Mesendoderm (in vitro differentiated cells): ENCODE results near the gene LUZP1.

Experiments
- DNase-seq: peaks from one replicate; pipeline ENCODE4 v3.0.0; 2013
- H2AK5ac ChIP-seq: 2 replicates; pipeline ENCODE4 v1.6.1; 2013; ENCODE audit warnings: low read length, inconsistent platforms
- H2BK120ac ChIP-seq: 2 replicates; pipeline ENCODE4 v1.6.1; 2013; ENCODE audit warnings: low read depth, mild to moderate bottlenecking, low read length, moderate library complexity, mixed read lengths
- H2BK15ac ChIP-seq: replicated peaks from 2 replicates; pipeline ENCODE4 v1.6.1; 2013; ENCODE audit warnings: low read depth, mild to moderate bottlenecking, moderate library complexity
- H2BK5ac ChIP-seq: 2 replicates; pipeline ENCODE4 v1.6.1; 2013; ENCODE audit warnings: low read length, inconsistent platforms
- H3K18ac ChIP-seq: 2 replicates; pipeline ENCODE4 v1.6.1; 2013; ENCODE audit warnings: mild to moderate bottlenecking, low read length, mixed read lengths
- H3K23ac ChIP-seq: one replicate; pipeline ENCODE4 v1.6.1; 2013; ENCODE audit warnings: low read length
- H3K27ac ChIP-seq: 2 replicates; pipeline ENCODE4 v1.5.1; 2013; ENCODE audit warnings: low read depth, mild to moderate bottlenecking, inconsistent platforms, low read length, moderate library complexity
- H3K27me3 ChIP-seq: 2 replicates; pipeline ENCODE4 v1.6.1; 2013; ENCODE audit warnings: low read length, control low read depth, mild to moderate bottlenecking, inconsistent platforms; ENCODE audit not compliant: insufficient read depth, poor library complexity
- H3K36me3 ChIP-seq: 2 replicates; pipeline ENCODE4 v1.6.1; 2013; ENCODE audit warnings: low read length, inconsistent platforms; ENCODE audit not compliant: control insufficient read depth, insufficient read depth
- H3K4ac ChIP-seq: one replicate; pipeline ENCODE4 v1.6.1; 2013; ENCODE audit warnings: low read depth, mild to moderate bottlenecking, low read length, moderate library complexity
- H3K4me1 ChIP-seq: 2 replicates; pipeline ENCODE4 v1.6.1; 2013; ENCODE audit warnings: low read depth, low read length, inconsistent platforms; ENCODE audit not compliant: control insufficient read depth
- H3K4me2 ChIP-seq: 2 replicates; pipeline ENCODE4 v1.6.1; 2013; ENCODE audit warnings: low read length
- H3K4me3 ChIP-seq: 2 replicates; pipeline ENCODE4 v1.5.1; 2013; ENCODE audit warnings: mild to moderate bottlenecking, low read length
- H3K56ac ChIP-seq: one replicate; pipeline ENCODE4 v1.6.1; 2013; ENCODE audit warnings: low read length
- H3K79me1 ChIP-seq: 2 replicates; pipeline ENCODE4 v1.6.1; 2013; ENCODE audit warnings: low read length, inconsistent platforms
- H3K79me2 ChIP-seq: 2 replicates; pipeline ENCODE4 v1.6.1; 2013; ENCODE audit warnings: mild to moderate bottlenecking, low read length; ENCODE audit not compliant: control insufficient read depth, insufficient read depth
- H3K9ac ChIP-seq: 2 replicates; pipeline ENCODE4 v1.6.1; 2013; ENCODE audit warnings: low read length, inconsistent platforms
- H4K5ac ChIP-seq: one replicate; pipeline ENCODE4 v1.6.1; 2013; ENCODE audit warnings: low read length
- H4K8ac ChIP-seq: one replicate; pipeline ENCODE4 v1.6.1; 2013; ENCODE audit warnings: low read depth, mild to moderate bottlenecking, control low read depth, low read length, moderate library complexity
- WGBS: extraction: QIAGEN DNeasy Blood & Tissue Kit; methylation state at CpG from one replicate; pipeline ENCODE4 v1.1.7; 2013; ENCODE audit warnings: low lambda C conversion rate, missing lambda C conversion rate; ENCODE audit not compliant: insufficient coverage; ENCODE audit errors: extremely low coverage; 5-methylcytosine and 5-hydroxymethylcytosine counted together

The LUZP1 gene

GRCh38 chr1:23069149-23069548 lies 99.5 kb downstream of the LUZP1 start:
- H4K8ac ChIP-seq: no peak overlapping the region
- WGBS: no CpG with 5 or more reads among the region's 2 CpGs
- no peak overlapping the region for H3K56ac ChIP-seq
- no peaks in the 10 kb centered on the region for H3K27me3 ChIP-seq
- no peak overlapping the region for H3K18ac ChIP-seq
- no peak overlapping the region for H3K27ac ChIP-seq
- H3K23ac ChIP-seq: no peak overlapping the region
- H3K79me1 ChIP-seq: peaks cover 9% of the 10 kb centered on the region
- no peak overlapping the region for H2AK5ac ChIP-seq
- H3K36me3 ChIP-seq: peaks cover 8% of the 10 kb centered on the region
- no peak overlapping the region for H2BK5ac ChIP-seq
- no peak overlapping the region for H3K9ac ChIP-seq
- no peaks in the 10 kb centered on the region for H3K4me1 ChIP-seq
- no peak overlapping the region for H4K5ac ChIP-seq
- H3K79me2 ChIP-seq: peaks cover 3% of the 10 kb centered on the region
- H3K4me3 ChIP-seq: no peak overlapping the region
- H2BK15ac ChIP-seq: no peak overlapping the region
- H3K4me2 ChIP-seq: no peak overlapping the region
- no peak overlapping the region for H2BK120ac ChIP-seq
- no peak overlapping the region for H3K4ac ChIP-seq
- DNase-seq: no peak

- Histone ChIP-seq H3K36me3 (peaks cover 8% of the 10 kb centered on the region), H3K4me1 (no peaks in the 10 kb centered on the region), H3K27ac (no peak overlapping the region), H3K4me3 (no peak overlapping the region), H3K27me3 (no peaks in the 10 kb centered on the region), H4K8ac (no peak overlapping the region), H2AK5ac (no peak overlapping the region), H3K23ac (no peak overlapping the region), H3K9ac (no peak overlapping the region), H3K79me2 (peaks cover 3% of the 10 kb centered on the region), H4K5ac (no peak overlapping the region), H2BK5ac (no peak overlapping the region), H2BK15ac (no peak overlapping the region), H3K18ac (no peak overlapping the region), H3K79me1 (peaks cover 9% of the 10 kb centered on the region), H2BK120ac (no peak overlapping the region), H3K4me2 (no peak overlapping the region), H3K4ac (no peak overlapping the region), H3K56ac (no peak overlapping the region)
- no peak for DNase-seq
- WGBS: no CpG with 5 or more reads among the region's 2 CpGs
Measured at GRCh38 chr1:23066075-23066474, 102.6 kb downstream of the LUZP1 start.

GRCh38 chr1:23065385-23065784 lies 103.3 kb downstream of the LUZP1 start:
- H3K4ac ChIP-seq: no peak overlapping the region
- no peak overlapping the region for H3K27ac ChIP-seq
- no peak overlapping the region for H3K4me2 ChIP-seq
- no peaks in the 10 kb centered on the region for H3K4me1 ChIP-seq
- no peak overlapping the region for H3K18ac ChIP-seq
- H2AK5ac ChIP-seq: no peak overlapping the region
- no peaks in the 10 kb centered on the region for H3K27me3 ChIP-seq
- H3K36me3 ChIP-seq: peaks cover 10% of the 10 kb centered on the region
- no peak overlapping the region for H4K5ac ChIP-seq
- H3K79me1 ChIP-seq: peaks cover 10% of the 10 kb centered on the region
- no peak overlapping the region for H3K56ac ChIP-seq
- no peak overlapping the region for H3K4me3 ChIP-seq
- WGBS: no CpG with 5 or more reads among the region's 2 CpGs
- H2BK120ac ChIP-seq: no peak overlapping the region
- no peak overlapping the region for H4K8ac ChIP-seq
- H2BK5ac ChIP-seq: no peak overlapping the region
- H3K9ac ChIP-seq: no peak overlapping the region
- no peak for DNase-seq
- no peak overlapping the region for H2BK15ac ChIP-seq
- no peak overlapping the region for H3K23ac ChIP-seq
- peaks cover 3% of the 10 kb centered on the region for H3K79me2 ChIP-seq

DNA sequence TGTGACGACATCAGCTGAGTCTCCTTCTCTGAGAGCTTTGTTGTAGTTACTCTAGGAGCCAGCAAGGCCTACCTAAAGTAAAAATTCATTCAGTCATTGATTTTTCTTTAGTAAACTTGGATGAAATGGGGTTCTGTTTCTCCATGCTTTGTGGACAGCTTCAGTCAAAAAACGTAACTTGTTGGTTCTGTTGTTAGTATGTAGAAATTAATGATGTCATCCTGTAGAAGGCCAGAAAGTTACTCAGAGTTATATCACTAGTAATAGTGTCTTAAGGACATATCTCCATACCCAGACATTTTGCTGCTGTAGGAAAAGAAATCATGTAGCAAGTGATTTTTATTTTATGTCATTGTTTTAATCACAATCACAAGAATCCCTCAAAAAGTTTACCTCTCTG lies 106.4 kb downstream of the LUZP1 start:
- no peaks in the 10 kb centered on the region for H3K4me1 ChIP-seq
- no peak overlapping the region for H3K9ac ChIP-seq
- H3K4me2 ChIP-seq: no peak overlapping the region
- H3K4ac ChIP-seq: no peak overlapping the region
- no peak overlapping the region for H3K18ac ChIP-seq
- H3K79me2 ChIP-seq: peaks cover 2% of the 10 kb centered on the region
- H3K27me3 ChIP-seq: no peaks in the 10 kb centered on the region
- H4K5ac ChIP-seq: no peak overlapping the region
- DNase-seq: no peak
- no peak overlapping the region for H3K56ac ChIP-seq
- peaks cover 7% of the 10 kb centered on the region for H3K36me3 ChIP-seq
- peaks cover 8% of the 10 kb centered on the region for H3K79me1 ChIP-seq
- no peak overlapping the region for H2AK5ac ChIP-seq
- H2BK15ac ChIP-seq: no peak overlapping the region
- no peak overlapping the region for H3K4me3 ChIP-seq
- H3K23ac ChIP-seq: no peak overlapping the region
- no CpG with 5 or more reads among the region's 2 CpGs for whole genome bisulfite sequencing
- no peak overlapping the region for H3K27ac ChIP-seq
- H4K8ac ChIP-seq: no peak overlapping the region
- no peak overlapping the region for H2BK120ac ChIP-seq
- no peak overlapping the region for H2BK5ac ChIP-seq

GRCh38 chr1:23057301-23057700 lies 111.4 kb downstream of the LUZP1 start:
- Histone ChIP-seq H3K18ac (no peak overlapping the region), H3K27ac (no peak overlapping the region), H3K4me3 (no peak overlapping the region), H2BK15ac (no peak overlapping the region), H2AK5ac (no peak overlapping the region), H4K5ac (no peak overlapping the region), H4K8ac (no peak overlapping the region), H2BK5ac (no peak overlapping the region), H3K4me2 (no peak overlapping the region), H3K56ac (no peak overlapping the region), H3K36me3 (peaks cover 7% of the 10 kb centered on the region), H3K27me3 (no peaks in the 10 kb centered on the region), H2BK120ac (no peak overlapping the region), H3K79me2 (peaks cover 2% of the 10 kb centered on the region), H3K9ac (no peak overlapping the region), H3K4me1 (no peaks in the 10 kb centered on the region), H3K4ac (no peak overlapping the region), H3K23ac (no peak overlapping the region), H3K79me1 (peaks cover 2% of the 10 kb centered on the region)
- no peak for DNase-seq
- WGBS: 100% methylated on average over 1 of the region's 5 CpGs

DNA sequence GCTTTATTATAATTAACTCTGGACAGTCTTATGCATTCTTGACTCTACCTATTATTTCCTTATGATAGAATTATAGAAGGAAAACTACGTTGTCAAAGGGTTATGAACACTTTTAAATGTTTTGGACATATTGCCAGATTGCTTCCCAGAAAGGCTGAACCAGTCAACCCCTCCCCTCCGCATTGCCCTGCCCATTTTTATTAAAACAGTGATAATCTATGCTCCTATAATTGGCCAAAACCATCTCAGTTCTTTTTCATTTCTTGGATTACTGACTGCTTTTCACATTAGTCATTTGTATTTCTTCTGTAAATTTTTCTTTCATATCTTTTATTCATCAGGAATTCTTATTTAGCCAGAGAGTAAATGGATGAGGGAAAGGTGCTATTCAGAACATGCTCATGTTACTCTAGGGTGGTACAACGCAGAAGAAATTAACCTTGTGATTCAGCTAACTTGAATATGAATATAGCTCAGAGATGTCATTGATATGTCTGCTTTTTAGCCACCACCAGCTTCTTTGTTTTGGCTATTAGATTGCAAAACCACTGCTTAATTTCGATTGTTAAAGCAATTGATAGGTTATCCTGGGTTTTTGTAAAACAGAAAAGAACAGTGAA lies 117.3 kb downstream of the LUZP1 start:
- Histone ChIP-seq H3K23ac (no peak overlapping the region), H3K9ac (no peak overlapping the region), H3K4me2 (no peak overlapping the region), H3K27me3 (no peaks in the 10 kb centered on the region), H2BK5ac (no peak overlapping the region), H3K36me3 (no peaks in the 10 kb centered on the region), H3K4me1 (no peaks in the 10 kb centered on the region), H3K79me1 (peaks cover 2% of the 10 kb centered on the region), H3K4me3 (no peak overlapping the region), H3K79me2 (peaks cover 5% of the 10 kb centered on the region), H3K18ac (no peak overlapping the region), H2AK5ac (no peak overlapping the region), H2BK120ac (no peak overlapping the region), H3K56ac (no peak overlapping the region), H4K8ac (no peak overlapping the region), H2BK15ac (no peak overlapping the region), H4K5ac (no peak overlapping the region), H3K4ac (no peak overlapping the region), H3K27ac (no peak overlapping the region)
- DNase-seq: no peak
- WGBS: no CpG with 5 or more reads among the region's 4 CpGs
